GM23338 (cell line): Measurements from ENCODE around the gene VIPR1. TPM values are rescaled to one million over a fixed set of nuclear protein-coding genes. Genes with fewer than 3 reads are reported as not detected.

Experiments used
- ATAC-seq: fragments of 200-7000 bp; cut with Tn5 transposase; 3 replicates; pipeline ENCODE4 v1.9.1; 2020
- DNase-seq: peaks from one replicate; pipeline ENCODE4 v3.0.0-alpha.2; 2015; ENCODE audit warnings: low spot score
- H2AFZ ChIP-seq: fragments of 200-600 bp; sonication (generic); 2 replicates; pipeline ENCODE4 v1.8.0; 2016; ENCODE audit warnings: antibody characterized with exemption, mild to moderate bottlenecking, moderate library complexity
- H3F3A ChIP-seq: fragments of 200-600 bp; sonication (generic); replicated peaks from 2 replicates; pipeline ENCODE4 v1.8.0; 2017; ENCODE audit warnings: antibody characterized with exemption, mixed run types, low read depth
- H3K27ac ChIP-seq: fragments of 200-600 bp; sonication (generic); 2 replicates; pipeline ENCODE4 v1.6.1; 2016; ENCODE audit warnings: low read depth
- H3K27me3 ChIP-seq: fragments of 200-600 bp; sonication (generic); 2 replicates; pipeline ENCODE4 v1.8.0; 2016; ENCODE audit warnings: mild to moderate bottlenecking, mixed run types, moderate library complexity; ENCODE audit not compliant: insufficient read depth
- H3K36me3 ChIP-seq: fragments of 200-600 bp; sonication (generic); 2 replicates; pipeline ENCODE4 v1.8.0; 2016; ENCODE audit warnings: mild to moderate bottlenecking; ENCODE audit not compliant: insufficient read depth
- H3K4me1 ChIP-seq: fragments of 200-600 bp; sonication (generic); 2 replicates; pipeline ENCODE4 v1.8.0; 2016; ENCODE audit warnings: mild to moderate bottlenecking, moderate library complexity; ENCODE audit not compliant: insufficient read depth
- H3K4me2 ChIP-seq: fragments of 200-600 bp; sonication (generic); 2 replicates; pipeline ENCODE4 v1.7.1; 2017; ENCODE audit warnings: mixed run types
- H3K4me3 ChIP-seq: fragments of 200-600 bp; sonication (generic); 2 replicates; pipeline ENCODE4 v1.6.1; 2016; ENCODE audit warnings: mixed run types
- H3K79me2 ChIP-seq: fragments of 200-600 bp; sonication (generic); replicated peaks from 2 replicates; pipeline ENCODE4 v1.8.0; 2017; ENCODE audit warnings: mild to moderate bottlenecking; ENCODE audit not compliant: insufficient read depth
- H3K9me2 ChIP-seq: fragments of 200-600 bp; sonication (generic); 2 replicates; pipeline ENCODE4 v1.8.0; 2017; ENCODE audit not compliant: insufficient read depth
- H4K20me1 ChIP-seq: fragments of 200-600 bp; sonication (generic); replicated peaks from 2 replicates; pipeline ENCODE4 v1.8.0; 2017; ENCODE audit warnings: mild to moderate bottlenecking; ENCODE audit not compliant: insufficient read depth
- H3K27ac Mint-ChIP-seq: 2 replicates; pipeline ENCODE4 v1.8.0; 2020; ENCODE audit warnings: inconsistent platforms, mild to moderate bottlenecking, moderate library complexity, mixed read lengths
- H3K27me3 Mint-ChIP-seq: 3 replicates; pipeline ENCODE4 v1.8.0; 2022; ENCODE audit warnings: low read depth, mild to moderate bottlenecking, moderate library complexity, mixed read lengths, inconsistent platforms; ENCODE audit not compliant: insufficient read depth, poor library complexity
- H3K36me3 Mint-ChIP-seq: 3 replicates; pipeline ENCODE4 v1.8.0; 2021; ENCODE audit warnings: low read depth, mild to moderate bottlenecking, inconsistent platforms, moderate library complexity, mixed read lengths
- H3K4me1 Mint-ChIP-seq: 3 replicates; pipeline ENCODE4 v1.8.0; 2020; ENCODE audit warnings: mild to moderate bottlenecking, inconsistent platforms, mixed read lengths
- H3K4me3 Mint-ChIP-seq: 3 replicates; pipeline ENCODE4 v1.8.0; 2021; ENCODE audit warnings: moderate library complexity, mild to moderate bottlenecking, inconsistent platforms, mixed read lengths
- H3K9me3 Mint-ChIP-seq: 3 replicates; pipeline ENCODE4 v1.8.0; 2020; ENCODE audit warnings: moderate library complexity, mild to moderate bottlenecking, inconsistent platforms, mixed read lengths
- CREB1 ChIP-seq: fragments of 250-450 bp; sonication (Bioruptor Pico); IDR thresholded peaks from 2 replicates; pipeline ENCODE4 v1.5.0; 2020; ENCODE audit warnings: low read depth, mild to moderate bottlenecking, moderate library complexity
- CTCF ChIP-seq, 2 experiments: fragments of 200-600 bp in 1 of 2; sonication (generic) in 1 of 2; conservative IDR thresholded peaks; 2 replicates each; pipeline versions ENCODE4 v1.5.1 to v1.6.1; 2016 to 2017; ENCODE audit warnings: antibody characterized with exemption in 2 of 2, low read depth in 2 of 2, mild to moderate bottlenecking in 2 of 2, moderate library complexity in 1 of 2
- EZH2 ChIP-seq: fragments of 200-600 bp; sonication (generic); IDR thresholded peaks from one replicate; pipeline ENCODE4 v1.8.0; 2017; ENCODE audit warnings: antibody characterized with exemption, mild to moderate bottlenecking, low read depth; ENCODE audit not compliant: unreplicated experiment
- EZH2phosphoT487 ChIP-seq: fragments of 200-600 bp; sonication (generic); IDR thresholded peaks from one replicate; pipeline ENCODE4 v1.8.1; 2018; ENCODE audit warnings: antibody characterized with exemption; ENCODE audit not compliant: unreplicated experiment
- JUNB ChIP-seq: IDR thresholded peaks from one replicate; pipeline ENCODE4 v1.6.1; 2016; ENCODE audit warnings: antibody characterized with exemption; ENCODE audit not compliant: unreplicated experiment
- NANOG ChIP-seq: IDR thresholded peaks from 2 replicates; pipeline ENCODE4 v1.6.1; 2016; ENCODE audit warnings: antibody characterized with exemption, borderline replicate concordance
- POLR2AphosphoS5 ChIP-seq: IDR thresholded peaks from 2 replicates; pipeline ENCODE4 v1.6.1; 2016; ENCODE audit warnings: antibody characterized with exemption, low read depth
- STAT1 ChIP-seq: IDR thresholded peaks from one replicate; pipeline ENCODE4 v1.6.1; 2016; ENCODE audit warnings: antibody characterized with exemption; ENCODE audit not compliant: unreplicated experiment
- ZNF114 ChIP-seq: fragments of 250-450 bp; sonication (Bioruptor Pico); IDR thresholded peaks from 2 replicates; pipeline ENCODE4 v1.5.0; 2020; ENCODE audit warnings: mild to moderate bottlenecking, moderate library complexity
- ZNF331 ChIP-seq: fragments of 250-450 bp; sonication (Bioruptor Pico); IDR thresholded peaks from 2 replicates; pipeline ENCODE4 v1.5.0; 2020; ENCODE audit warnings: low read depth, mild to moderate bottlenecking, moderate library complexity
- polyA plus RNA-seq: library from polyadenylated mRNA; unstranded; fragments of >200 nt; fragmentation: Nextera tagmentation; extraction: Ambion mirVana; gene quantifications from 2 replicates; pipeline ENCODE4 v1.2.1, GENCODE V29; 2016
- total RNA-seq: library from RNA; depleted of rRNA; stranded (reverse); fragments of >200 nt; shearing (Covaris generic); gene quantifications from 2 replicates; pipeline ENCODE4 v1.2.3, GENCODE V29; 2014
- TF ChIP-seq, protein P1 (sequence below): IDR thresholded peaks from one replicate; pipeline ENCODE4 v1.6.1; 2018; ENCODE audit warnings: antibody characterized with exemption; ENCODE audit not compliant: unreplicated experiment

Gene VIPR1
- total and polyA plus RNA-seq, 2 experiments from 2014 or later, result 6.3 to 19.3 TPM

DNA sequence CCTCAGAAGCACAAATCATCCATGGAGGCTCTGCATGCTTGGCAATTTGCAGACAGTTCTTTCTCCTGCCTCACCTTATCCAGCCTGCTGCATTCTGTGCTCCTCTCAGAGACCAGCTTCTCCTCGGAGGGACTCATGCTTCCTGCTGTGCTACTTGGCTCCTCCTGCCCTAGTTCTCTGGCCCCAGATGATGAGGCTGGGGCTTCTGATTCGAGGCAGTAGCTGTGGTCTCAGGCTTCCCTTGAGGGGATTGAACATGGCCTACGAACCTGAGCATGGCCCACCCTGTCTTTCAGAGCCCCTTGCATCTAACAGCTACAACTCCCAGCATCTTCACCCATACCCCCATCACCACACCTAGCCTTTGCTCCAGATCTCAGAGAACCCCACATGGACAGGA lies 6.7 kb downstream of the VIPR1 start (continued):
- no peak for TF ChIP-seq CTCF (conservative IDR thresholded peaks at IDR 0.05; ENCODE audit: low read depth in 2 of 2)
- TF ChIP-seq EZH2phosphoT487, result no peak
- no peak for TF ChIP-seq ZNF331 (CRISPR knock-in tag)
- TF ChIP-seq, protein P1, sequence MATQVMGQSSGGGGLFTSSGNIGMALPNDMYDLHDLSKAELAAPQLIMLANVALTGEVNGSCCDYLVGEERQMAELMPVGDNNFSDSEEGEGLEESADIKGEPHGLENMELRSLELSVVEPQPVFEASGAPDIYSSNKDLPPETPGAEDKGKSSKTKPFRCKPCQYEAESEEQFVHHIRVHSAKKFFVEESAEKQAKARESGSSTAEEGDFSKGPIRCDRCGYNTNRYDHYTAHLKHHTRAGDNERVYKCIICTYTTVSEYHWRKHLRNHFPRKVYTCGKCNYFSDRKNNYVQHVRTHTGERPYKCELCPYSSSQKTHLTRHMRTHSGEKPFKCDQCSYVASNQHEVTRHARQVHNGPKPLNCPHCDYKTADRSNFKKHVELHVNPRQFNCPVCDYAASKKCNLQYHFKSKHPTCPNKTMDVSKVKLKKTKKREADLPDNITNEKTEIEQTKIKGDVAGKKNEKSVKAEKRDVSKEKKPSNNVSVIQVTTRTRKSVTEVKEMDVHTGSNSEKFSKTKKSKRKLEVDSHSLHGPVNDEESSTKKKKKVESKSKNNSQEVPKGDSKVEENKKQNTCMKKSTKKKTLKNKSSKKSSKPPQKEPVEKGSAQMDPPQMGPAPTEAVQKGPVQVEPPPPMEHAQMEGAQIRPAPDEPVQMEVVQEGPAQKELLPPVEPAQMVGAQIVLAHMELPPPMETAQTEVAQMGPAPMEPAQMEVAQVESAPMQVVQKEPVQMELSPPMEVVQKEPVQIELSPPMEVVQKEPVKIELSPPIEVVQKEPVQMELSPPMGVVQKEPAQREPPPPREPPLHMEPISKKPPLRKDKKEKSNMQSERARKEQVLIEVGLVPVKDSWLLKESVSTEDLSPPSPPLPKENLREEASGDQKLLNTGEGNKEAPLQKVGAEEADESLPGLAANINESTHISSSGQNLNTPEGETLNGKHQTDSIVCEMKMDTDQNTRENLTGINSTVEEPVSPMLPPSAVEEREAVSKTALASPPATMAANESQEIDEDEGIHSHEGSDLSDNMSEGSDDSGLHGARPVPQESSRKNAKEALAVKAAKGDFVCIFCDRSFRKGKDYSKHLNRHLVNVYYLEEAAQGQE, result no peak
- no peak for TF ChIP-seq NANOG
- no peak for TF ChIP-seq JUNB
- TF ChIP-seq EZH2, result no peak
- no peak for TF ChIP-seq CREB1 (CRISPR knock-in tag)

DNA sequence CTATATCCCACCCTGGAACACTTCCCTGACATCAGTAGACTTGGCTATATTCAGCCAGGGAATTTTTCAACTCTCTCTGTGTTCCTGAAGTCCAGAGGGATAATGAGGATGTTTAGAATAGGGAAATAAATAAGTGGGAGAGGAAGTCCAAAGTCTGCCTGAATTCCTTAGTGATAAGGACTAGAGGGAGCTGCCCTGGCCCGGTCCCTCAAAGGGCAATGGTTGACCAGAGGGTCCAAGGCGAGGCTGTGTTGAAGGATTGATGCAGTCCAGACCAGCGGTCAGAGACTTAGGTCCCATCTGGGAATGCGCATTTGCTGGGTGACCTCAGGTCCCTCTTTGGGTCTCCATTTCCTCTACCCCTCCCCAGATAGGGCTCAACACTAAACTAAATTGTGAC lies 7.9 kb downstream of the VIPR1 start:
- ATAC-seq (no peak), DNase-seq (no peak)
- Histone ChIP-seq H3K36me3 (no peaks in the 10 kb centered on the region), H3K4me3 (no peak overlapping the region), H2AFZ (no peak overlapping the region), H3K9me2 (peaks cover 10% of the 10 kb centered on the region; the same call in 1 of the 2 replicates), H3K4me2 (no peak overlapping the region), H3K27me3 (no peaks in the 10 kb centered on the region), H3K27ac (no peak overlapping the region), H3K79me2 (no peaks in the 10 kb centered on the region), H3F3A (no peaks in the 10 kb centered on the region), H3K4me1 (peaks cover 11% of the 10 kb centered on the region), H4K20me1 (no peaks in the 10 kb centered on the region; the same call in 1 of the 2 replicates)
- H3K27me3 Mint-ChIP-seq, result peaks cover 3% of the 10 kb centered on the region
- H3K36me3 Mint-ChIP-seq, result no peaks in the 10 kb centered on the region; the same call in 2 of the 3 replicates
- H3K4me3 Mint-ChIP-seq, result no peak overlapping the region
- H3K4me1 Mint-ChIP-seq, result peaks cover 19% of the 10 kb centered on the region
- no peak overlapping the region for H3K27ac Mint-ChIP-seq
- H3K9me3 Mint-ChIP-seq, result no peaks in the 10 kb centered on the region; the same call in 2 of the 3 replicates
- no peak for TF ChIP-seq ZNF331 (CRISPR knock-in tag)
- no peak for TF ChIP-seq JUNB
- TF ChIP-seq CTCF (conservative IDR thresholded peaks at IDR 0.05; ENCODE audit: low read depth in 2 of 2), result no peak
- TF ChIP-seq, protein P1, result no peak
- TF ChIP-seq ZNF114 (CRISPR knock-in tag), result no peak
- TF ChIP-seq POLR2AphosphoS5, result no peak
- no peak for TF ChIP-seq STAT1
- no peak for TF ChIP-seq NANOG
